ENCODE data around the gene CFAP119. TPM values are rescaled to one million over a fixed set of nuclear protein-coding genes. Genes with fewer than 3 reads are reported as not detected.

CFAP119 gene
- polyA plus RNA-seq, 3 donors: 2.4 to 25.3 (median 3.5) TPM

DNA sequence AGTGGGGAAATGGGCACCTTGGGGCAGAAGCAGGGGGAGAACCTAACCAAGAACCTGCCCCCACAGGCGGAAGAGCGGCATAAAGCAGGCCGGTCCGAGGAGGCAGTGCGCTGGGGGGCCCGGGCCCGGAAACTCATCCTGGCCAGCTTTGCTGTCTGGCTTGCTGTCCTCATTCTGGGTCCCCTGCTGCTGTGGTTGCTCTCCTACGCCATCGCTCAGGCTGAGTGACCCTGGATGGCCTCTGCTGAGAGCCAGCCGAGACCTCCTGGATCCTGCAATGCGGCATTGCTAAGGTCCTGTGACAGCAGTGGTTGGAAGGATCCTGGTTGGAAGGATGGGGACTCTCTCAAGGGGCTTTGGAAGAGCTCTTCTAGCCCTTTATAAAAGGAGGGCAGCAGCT is 18.1 kb downstream of the CFAP119 start:
- no peak overlapping the region for H3K4me3 Mint-ChIP-seq
- peak overlapping the region in 3 of 7 donors; percentile 21 to 70 (median 70) for H3K27ac Mint-ChIP-seq
- TF ChIP-seq, protein P1, sequence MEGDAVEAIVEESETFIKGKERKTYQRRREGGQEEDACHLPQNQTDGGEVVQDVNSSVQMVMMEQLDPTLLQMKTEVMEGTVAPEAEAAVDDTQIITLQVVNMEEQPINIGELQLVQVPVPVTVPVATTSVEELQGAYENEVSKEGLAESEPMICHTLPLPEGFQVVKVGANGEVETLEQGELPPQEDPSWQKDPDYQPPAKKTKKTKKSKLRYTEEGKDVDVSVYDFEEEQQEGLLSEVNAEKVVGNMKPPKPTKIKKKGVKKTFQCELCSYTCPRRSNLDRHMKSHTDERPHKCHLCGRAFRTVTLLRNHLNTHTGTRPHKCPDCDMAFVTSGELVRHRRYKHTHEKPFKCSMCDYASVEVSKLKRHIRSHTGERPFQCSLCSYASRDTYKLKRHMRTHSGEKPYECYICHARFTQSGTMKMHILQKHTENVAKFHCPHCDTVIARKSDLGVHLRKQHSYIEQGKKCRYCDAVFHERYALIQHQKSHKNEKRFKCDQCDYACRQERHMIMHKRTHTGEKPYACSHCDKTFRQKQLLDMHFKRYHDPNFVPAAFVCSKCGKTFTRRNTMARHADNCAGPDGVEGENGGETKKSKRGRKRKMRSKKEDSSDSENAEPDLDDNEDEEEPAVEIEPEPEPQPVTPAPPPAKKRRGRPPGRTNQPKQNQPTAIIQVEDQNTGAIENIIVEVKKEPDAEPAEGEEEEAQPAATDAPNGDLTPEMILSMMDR (IDR thresholded peaks at IDR 0.05): no peak
- Histone ChIP-seq H3K4me1 (ENCODE audit: control insufficient read depth in 1 of 2, insufficient read depth in 2 of 2, low read length in 2 of 2) (peaks cover 14 to 16% of the 10 kb centered on the region in 2 donors), H3K4me3 (replicated peaks in 1 of 3; ENCODE audit: low read depth in 2 of 3, low read length in 3 of 3) (no peak overlapping the region), H3K27me3 (ENCODE audit: control insufficient read depth in 2 of 2, insufficient read depth in 2 of 2, low read length in 2 of 2) (no peaks in the 10 kb centered on the region), H3K79me2 (ENCODE audit: insufficient read depth, low read length) (peaks cover 5% of the 10 kb centered on the region), H3K4me2 (replicated peaks; ENCODE audit: extremely low read depth, low read length, poor library complexity, severe bottlenecking) (no peak overlapping the region), H4K20me1 (ENCODE audit: insufficient read depth, low read length) (peaks cover 20% of the 10 kb centered on the region), H2AFZ (ENCODE audit: insufficient read depth, low read depth, low read length, poor library complexity, severe bottlenecking) (no peak overlapping the region), H3K27ac (ENCODE audit: low read depth in 1 of 2, low read length in 2 of 2) (no peak overlapping the region), H3K9ac (ENCODE audit: insufficient read depth, low read length, poor library complexity, severe bottlenecking) (no peak overlapping the region), H3K9me3 (replicated peaks in 1 of 2; ENCODE audit: control insufficient read depth in 1 of 2, insufficient read depth in 1 of 2, low read length in 2 of 2) (no peaks in the 10 kb centered on the region), H3K36me3 (replicated peaks in 1 of 2; ENCODE audit: control insufficient read depth in 1 of 2, insufficient read depth in 2 of 2, low read length in 2 of 2) (peaks cover 44 to 62% of the 10 kb centered on the region in 2 donors)
- H3K27me3 Mint-ChIP-seq (ENCODE audit: low read depth in 3 of 3): no peaks in the 10 kb centered on the region
- H3K4me1 Mint-ChIP-seq: peaks cover 16% of the 10 kb centered on the region
- peaks cover 0 to 1% (median 0%) of the 10 kb centered on the region in 7 donors for H3K9me3 Mint-ChIP-seq
- intact Hi-C loops (cut with micrococcal nuclease): no loop called here
- peaks cover 47 to 60% of the 10 kb centered on the region in 2 donors for H3K36me3 Mint-ChIP-seq
- no peak for DNase-seq
- WGBS (ENCODE audit: insufficient coverage): 99% methylated on average over 11 of the region's 11 CpGs

DNA sequence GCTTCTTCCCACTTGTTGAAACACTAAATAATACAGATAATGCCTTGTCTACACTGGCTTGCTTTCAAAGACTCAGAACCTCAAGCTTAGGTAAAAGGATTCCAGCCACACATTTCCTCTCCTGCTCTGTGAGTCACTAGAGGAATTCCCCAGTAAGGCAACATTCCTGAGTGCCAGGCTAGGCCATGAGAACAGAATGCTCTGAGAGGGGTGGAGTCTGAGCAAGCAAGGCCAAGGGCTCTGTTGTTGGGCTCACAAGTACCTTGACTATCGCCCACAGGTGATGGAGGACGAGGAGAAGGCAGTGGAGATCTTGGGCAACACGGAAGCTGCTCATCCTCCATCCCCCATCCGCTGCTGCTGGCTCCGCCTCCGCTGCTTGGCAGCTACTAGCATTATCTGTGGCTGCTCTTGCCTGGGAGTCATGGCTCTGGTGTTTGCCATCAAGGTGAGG is 20.4 kb downstream of the CFAP119 start:
- H3K9me3 Mint-ChIP-seq: peaks cover 0 to 1% (median 0%) of the 10 kb centered on the region in 7 donors
- DNase-seq: peak in 1 of 3 donors; percentile 46
- peaks cover 35% of the 10 kb centered on the region for H4K20me1 ChIP-seq (ENCODE audit: insufficient read depth, low read length)
- TF ChIP-seq, protein P1 (IDR thresholded peaks at IDR 0.05): no peak
- H3K79me2 ChIP-seq (ENCODE audit: insufficient read depth, low read length): no peaks in the 10 kb centered on the region
- H3K4me3 Mint-ChIP-seq: no peak overlapping the region
- H2AFZ ChIP-seq (ENCODE audit: insufficient read depth, low read depth, low read length, poor library complexity, severe bottlenecking): no peak overlapping the region
- H3K4me3 ChIP-seq (replicated peaks in 1 of 3; ENCODE audit: low read depth in 2 of 3, low read length in 3 of 3): no peak overlapping the region
- peaks cover 1% of the 10 kb centered on the region for H3K4me1 Mint-ChIP-seq
- no CpG with 5 or more reads among the region's 6 CpGs for WGBS (ENCODE audit: insufficient coverage)
- peak overlapping the region in 1 of 2 donors; percentile 15 for H3K27ac ChIP-seq (ENCODE audit: low read depth in 1 of 2, low read length in 2 of 2)
- H3K4me2 ChIP-seq (replicated peaks; ENCODE audit: extremely low read depth, low read length, poor library complexity, severe bottlenecking): no peak overlapping the region
- H3K27ac Mint-ChIP-seq: peak overlapping the region in 1 of 7 donors; percentile 58
- H3K27me3 Mint-ChIP-seq (ENCODE audit: low read depth in 3 of 3): peaks cover 0 to 1% (median 0%) of the 10 kb centered on the region in 3 donors
- no peak overlapping the region for H3K9ac ChIP-seq (ENCODE audit: insufficient read depth, low read length, poor library complexity, severe bottlenecking)
- no peaks in the 10 kb centered on the region for H3K27me3 ChIP-seq (ENCODE audit: control insufficient read depth in 2 of 2, insufficient read depth in 2 of 2, low read length in 2 of 2)
- H3K36me3 Mint-ChIP-seq: peaks cover 69 to 82% of the 10 kb centered on the region in 2 donors
- peaks cover 0 to 1% of the 10 kb centered on the region in 2 donors for H3K4me1 ChIP-seq (ENCODE audit: control insufficient read depth in 1 of 2, insufficient read depth in 2 of 2, low read length in 2 of 2)
- intact Hi-C loops (cut with micrococcal nuclease): no loop called here
- H3K36me3 ChIP-seq (replicated peaks in 1 of 2; ENCODE audit: control insufficient read depth in 1 of 2, insufficient read depth in 2 of 2, low read length in 2 of 2): peaks cover 67 to 85% of the 10 kb centered on the region in 2 donors
- no peaks in the 10 kb centered on the region for H3K9me3 ChIP-seq (replicated peaks in 1 of 2; ENCODE audit: control insufficient read depth in 1 of 2, insufficient read depth in 1 of 2, low read length in 2 of 2)
